Esophagus squamous epithelium (tissue), 5 donors: ENCODE measurements around the gene ZFPM1. TPM values are rescaled to one million over a fixed set of nuclear protein-coding genes. Genes with fewer than 3 reads are reported as not detected.
A peak's percentile ranks its signal among the peaks of the same experiment; 100 is the strongest.

Experiments used
- DNase-seq: peaks from one replicate; lab custom pipeline; 2025; lab: John Stamatoyannopoulos, UW
- H3K27ac ChIP-seq, 4 donors: fragments of 200-600 bp; sonication (generic); one replicate each; pipeline ENCODE4 v1.5.1; 2016 to 2019; ENCODE audit warnings: mild to moderate bottlenecking in 1 of 4
- H3K27me3 ChIP-seq, 4 donors: fragments of 200-600 bp; sonication (generic); 1 replicate in 3 of 4; 2 replicates in 1 of 4; pipeline versions ENCODE4 v1.5.1 to v1.6.0; 2017 to 2021; ENCODE audit warnings: antibody characterized with exemption in 1 of 4
- H3K36me3 ChIP-seq, 3 donors: fragments of 200-600 bp; sonication (generic); one replicate each; pipeline ENCODE4 v1.5.1; 2016 to 2019
- H3K4me1 ChIP-seq, 3 donors: fragments of 200-600 bp; sonication (generic); one replicate each; pipeline ENCODE4 v1.5.1; 2017 to 2019
- H3K4me3 ChIP-seq, 4 donors: fragments of 200-600 bp; sonication (generic); 1 replicate in 3 of 4; 2 replicates in 1 of 4; pipeline ENCODE4 v1.5.1; 2016 to 2019; ENCODE audit warnings: mild to moderate bottlenecking in 2 of 4, moderate library complexity in 1 of 4
- H3K9me3 ChIP-seq, 3 donors: fragments of 200-600 bp; sonication (generic); one replicate each; pipeline ENCODE4 v1.5.1; 2016 to 2019
- CTCF ChIP-seq, 6 experiments: fragments of 450-650 bp in 4 of 6; fragments of 200-600 bp in 2 of 6; sonication (generic) in 2 of 6; IDR thresholded peaks; one replicate each; pipeline ENCODE4 v1.5.1; 2016 to 2019; ENCODE audit warnings: antibody characterized with exemption in 6 of 6, mild to moderate bottlenecking in 4 of 6, moderate library complexity in 4 of 6
- POLR2A ChIP-seq, 4 donors: fragments of 450-650 bp; IDR thresholded peaks; one replicate each; pipeline ENCODE4 v1.6.1; 2017; ENCODE audit warnings: antibody characterized with exemption in 4 of 4, mild to moderate bottlenecking in 4 of 4, moderate library complexity in 3 of 4
- WGBS, 2 donors: methylation state at CpG; one replicate each; pipeline ENCODE4 v1.1.5; 2018; 5-methylcytosine and 5-hydroxymethylcytosine counted together
- intact Hi-C: fragments of 100-400 bp; cut with DNase I; formaldehyde crosslinking; loops from one replicate; pipeline ENCODE4 v1.15.0; 2022
- total RNA-seq, 4 donors: library from RNA; depleted of rRNA; stranded (reverse); fragments of >200 nt; gene quantifications; one replicate each; pipeline ENCODE4 v1.1.0, GENCODE V29; 2016
- donor health status: DM: yes; HTN: yes; CAD: no.

ZFPM1 gene
- total RNA-seq, 4 donors from 2014 or later = 0.67 to 1.7 (median 1.2) TPM

GRCh38 chr16:88532434-88533241 is 79.6 kb downstream of the ZFPM1 start:
- 59 to 69% methylated on average over 10 to 12 of the region's 37 CpGs for WGBS, 2 donors
- peaks cover 0 to 6% (median 0%) of the 10 kb centered on the region in 4 donors for H3K27me3 ChIP-seq
- H3K4me1 ChIP-seq = peaks cover 15 to 48% (median 20%) of the 10 kb centered on the region in 3 donors
- peak overlapping the region in 1 of 4 donors; percentile 91 for H3K27ac ChIP-seq
- TF ChIP-seq CTCF (IDR thresholded peaks at IDR 0.05) (no peak), POLR2A (IDR thresholded peaks at IDR 0.05) (no peak)
- no peaks in the 10 kb centered on the region for H3K9me3 ChIP-seq
- peak overlapping the region; percentile 33 to 95 (median 72) for H3K4me3 ChIP-seq
- intact Hi-C loops = no loop called here
- no peak for DNase-seq
- H3K36me3 ChIP-seq = peaks cover 0 to 22% (median 7%) of the 10 kb centered on the region in 3 donors

GRCh38 chr16:88533381-88533917 is 80.4 kb downstream of the ZFPM1 start:
- WGBS, 2 donors = no CpG with 5 or more reads among the region's 79 CpGs
- Histone ChIP-seq H3K27ac (peak overlapping the region in 3 of 4 donors; percentile 91 to 92 (median 91)), H3K27me3 (peaks cover 0 to 14% (median 0%) of the 10 kb centered on the region in 4 donors), H3K9me3 (no peaks in the 10 kb centered on the region), H3K4me3 (peak overlapping the region; percentile 33 to 95 (median 72)), H3K4me1 (peaks cover 15 to 45% (median 20%) of the 10 kb centered on the region in 3 donors), H3K36me3 (peaks cover 0 to 22% (median 7%) of the 10 kb centered on the region in 3 donors)
- no peak for TF ChIP-seq POLR2A (IDR thresholded peaks at IDR 0.05)
- TF ChIP-seq CTCF (IDR thresholded peaks at IDR 0.05) = no peak
- intact Hi-C loops = no loop called here
- no peak for DNase-seq

GRCh38 chr16:88533932-88534637 is 81.0 kb downstream of the ZFPM1 start:
- peaks cover 0 to 16% (median 7%) of the 10 kb centered on the region in 3 donors for H3K36me3 ChIP-seq
- WGBS, 2 donors = no CpG with 5 or more reads among the region's 114 CpGs
- no peak for TF ChIP-seq CTCF (IDR thresholded peaks at IDR 0.05)
- peak in 2 of 4 donors; percentile 58 to 74 for TF ChIP-seq POLR2A (IDR thresholded peaks at IDR 0.05)
- intact Hi-C loops = no loop called here
- H3K9me3 ChIP-seq = no peaks in the 10 kb centered on the region
- H3K4me3 ChIP-seq = peak overlapping the region; percentile 65 to 95 (median 76)
- peaks cover 15 to 45% (median 20%) of the 10 kb centered on the region in 3 donors for H3K4me1 ChIP-seq
- H3K27me3 ChIP-seq = peaks cover 0 to 20% (median 0%) of the 10 kb centered on the region in 4 donors
- peak overlapping the region; percentile 70 to 92 (median 91) for H3K27ac ChIP-seq
- DNase-seq = no peak

- H3K27me3 ChIP-seq = peaks cover 0 to 27% (median 2%) of the 10 kb centered on the region in 4 donors
- intact Hi-C loops = no loop called here
- H3K27ac ChIP-seq = peak overlapping the region in 3 of 4 donors; percentile 91 to 92 (median 91)
- peaks cover 0 to 9% (median 7%) of the 10 kb centered on the region in 3 donors for H3K36me3 ChIP-seq
- DNase-seq = no peak
- no peak for TF ChIP-seq POLR2A (IDR thresholded peaks at IDR 0.05)
- TF ChIP-seq CTCF (IDR thresholded peaks at IDR 0.05) = peak in 1 of 6 experiments; percentile 43
- H3K4me1 ChIP-seq = peaks cover 15 to 45% (median 20%) of the 10 kb centered on the region in 3 donors
- H3K4me3 ChIP-seq = peak overlapping the region; percentile 65 to 95 (median 76)
- WGBS, 2 donors = no CpG with 5 or more reads among the region's 65 CpGs
- H3K9me3 ChIP-seq = no peaks in the 10 kb centered on the region
Observed at GRCh38 chr16:88534638-88535190, 81.6 kb downstream of the ZFPM1 start.
